ENCODE data around the gene FAIM2.

Gene FAIM2

GRCh38 chr12:49917788-49918173 lies 14.1 kb upstream of the FAIM2 start:
- no peak for DNase-seq (ENCODE audit: low read depth, low spot score)

GRCh38 chr12:49917166-49917787 lies 13.6 kb upstream of the FAIM2 start:
- DNase-seq (ENCODE audit: low read depth, low spot score): no peak

- no peak for DNase-seq (ENCODE audit: low read depth, low spot score)
These were observed 12.6 kb upstream of the FAIM2 start for GRCh38 chr12:49916129-49916919.

GRCh38 chr12:49912345-49913255 lies 8.9 kb upstream of the FAIM2 start:
- DNase-seq (ENCODE audit: low read depth, low spot score): no peak

GRCh38 chr12:49911213-49911605 lies 7.5 kb upstream of the FAIM2 start:
- no peak for DNase-seq (ENCODE audit: low read depth, low spot score)

- DNase-seq (ENCODE audit: low read depth, low spot score): peak; percentile 20
These were observed 6.9 kb upstream of the FAIM2 start for GRCh38 chr12:49910331-49911212.

- peak; percentile 74 for DNase-seq (ENCODE audit: low read depth, low spot score)
These were observed 6.1 kb upstream of the FAIM2 start for GRCh38 chr12:49909826-49910225.

- no peak for DNase-seq (ENCODE audit: low read depth, low spot score)
These were observed 5.7 kb upstream of the FAIM2 start for GRCh38 chr12:49909356-49909755.

GRCh38 chr12:49907352-49907751 lies 3.7 kb upstream of the FAIM2 start:
- no peak for DNase-seq (ENCODE audit: low read depth, low spot score)

- DNase-seq (ENCODE audit: low read depth, low spot score): no peak
These were observed 2.1 kb upstream of the FAIM2 start for GRCh38 chr12:49905718-49906314.

- no peak for DNase-seq (ENCODE audit: low read depth, low spot score)
These were observed 901 bp upstream of the FAIM2 start for GRCh38 chr12:49904601-49905000.

GRCh38 chr12:49903351-49903699 lies 375 bp downstream of the FAIM2 start:
- DNase-seq (ENCODE audit: low read depth, low spot score): no peak

GRCh38 chr12:49902399-49903350 lies 1.0 kb downstream of the FAIM2 start:
- peak; percentile 82 for DNase-seq (ENCODE audit: low read depth, low spot score)

GRCh38 chr12:49901986-49902385 lies 1.7 kb downstream of the FAIM2 start:
- no peak for DNase-seq (ENCODE audit: low read depth, low spot score)

GRCh38 chr12:49901026-49901425 lies 2.7 kb downstream of the FAIM2 start:
- DNase-seq (ENCODE audit: low read depth, low spot score): no peak

GRCh38 chr12:49900371-49900770 lies 3.3 kb downstream of the FAIM2 start:
- DNase-seq (ENCODE audit: low read depth, low spot score): no peak

GRCh38 chr12:49899921-49900320 lies 3.8 kb downstream of the FAIM2 start:
- no peak for DNase-seq (ENCODE audit: low read depth, low spot score)

GRCh38 chr12:49899286-49899843 lies 4.3 kb downstream of the FAIM2 start:
- no peak for DNase-seq (ENCODE audit: low read depth, low spot score)

GRCh38 chr12:49897276-49897675 lies 6.4 kb downstream of the FAIM2 start:
- DNase-seq (ENCODE audit: low read depth, low spot score): no peak

GRCh38 chr12:49895773-49896172 lies 7.9 kb downstream of the FAIM2 start:
- DNase-seq (ENCODE audit: low read depth, low spot score): no peak

Data from ELF-1 (cell line).